Right cardiac atrium (tissue), 5 donors: ENCODE results near the gene SLA2. TPM values are rescaled to one million over a fixed set of nuclear protein-coding genes. Genes with fewer than 3 reads are reported as not detected.
"Not testable (repeated sequence)": the region's sequence is repeated elsewhere in the genome, so short reads cannot be mapped to it uniquely, and the experiment has no call there.

ENCODE experiments used
- ATAC-seq, 2 donors: fragments of 200-7000 bp; cut with Tn5 transposase; one replicate each; pipeline versions ENCODE4 v1.8.0 to v1.9.1; 2020; ENCODE audit warnings: moderate library complexity in 2 of 2, mild to moderate bottlenecking in 1 of 2
- DNase-seq, 3 donors: peaks; one replicate each; pipeline ENCODE4 v3.0.0-alpha.2; 2020
- H3K27ac ChIP-seq: one replicate; pipeline ENCODE4 v1.5.1; 2013; ENCODE audit warnings: mild to moderate bottlenecking, low read length, control low read depth, moderate library complexity
- H3K27me3 ChIP-seq: one replicate; pipeline ENCODE4 v1.6.1; 2013; ENCODE audit not compliant: control insufficient read depth, insufficient read depth
- H3K4me1 ChIP-seq: one replicate; pipeline ENCODE4 v1.6.1; 2013; ENCODE audit warnings: low read length; ENCODE audit not compliant: control insufficient read depth, insufficient read depth
- H3K4me3 ChIP-seq: one replicate; pipeline ENCODE4 v1.5.1; 2013; ENCODE audit warnings: low read length, control low read depth
- H3K9me3 ChIP-seq: one replicate; pipeline ENCODE4 v1.6.1; 2013; ENCODE audit warnings: low read length; ENCODE audit not compliant: control insufficient read depth
- WGBS: extraction: QIAGEN DNeasy Blood & Tissue Kit; methylation state at CpG from one replicate; pipeline ENCODE4 v1.1.7; 2013; 5-methylcytosine and 5-hydroxymethylcytosine counted together
- intact Hi-C, 4 donors: fragments of 100-400 bp; cut with DNase I; formaldehyde crosslinking; loops; one replicate each; pipeline versions ENCODE4 v1.11.0 to v1.14.0; 2022 to 2023
- polyA plus RNA-seq: library from polyadenylated mRNA; stranded (reverse); fragments of 200-250 nt; gene quantifications from one replicate; pipeline ENCODE4 v1.2.3, GENCODE V29; 2013
- total RNA-seq, 4 donors: library from RNA; stranded (reverse); fragmentation: NEBNext Ultra II Directional; extraction: Animal tissue kit (Norgen Biotek cat#: 25700); gene quantifications; one replicate each; pipeline ENCODE4 v1.2.1, GENCODE V29; 2021
- donor health status: healthy with polysubstance abuse.
- donor health status: DM: no; HTN: yes; CAD: no.
- donor health status: DM: no; HTN: no; CAD: no.
- donor health status: DM: no; HTN: yes; CAD: no; lungs with severe emphysema.
- donor health status: DM: yes; HTN: yes; CAD: no.

The SLA2 gene
- total and polyA plus RNA-seq, 5 donors: 0.20 to 0.70 (median 0.56) TPM

DNA sequence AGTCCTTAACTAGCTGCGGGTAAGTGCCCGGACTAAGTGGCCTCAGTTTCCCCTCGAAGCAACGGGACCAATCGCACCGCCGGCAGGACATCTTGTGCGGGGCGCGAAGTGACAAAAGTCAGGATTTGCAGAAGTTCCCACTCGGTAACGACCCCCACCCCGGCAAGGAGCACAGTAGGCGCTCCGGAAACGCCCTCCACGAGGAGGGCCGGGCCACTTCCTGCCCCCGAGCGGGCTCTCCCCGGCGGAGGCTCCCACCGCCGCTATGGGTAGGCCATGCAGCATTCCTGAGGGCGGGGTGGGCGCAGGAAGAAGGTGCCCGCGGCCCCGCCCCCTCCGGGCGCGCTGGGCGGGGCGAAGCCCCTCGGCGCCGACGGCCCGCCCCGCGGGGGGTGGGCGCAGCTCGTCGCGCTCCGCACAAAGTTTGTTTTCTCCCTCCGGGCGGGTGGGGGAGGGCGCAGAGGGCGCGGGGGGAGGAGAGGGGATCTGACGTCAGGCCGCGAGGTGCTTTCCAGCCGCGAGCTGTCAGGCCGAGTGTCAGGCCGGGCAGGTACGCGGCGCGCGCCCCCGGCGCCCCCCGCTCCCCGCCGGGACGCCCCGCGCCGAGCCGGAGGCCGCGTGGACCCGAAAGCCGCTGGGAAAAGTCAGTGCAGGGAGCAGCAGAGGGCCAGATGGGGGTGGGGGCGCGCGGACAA lies 72.7 kb downstream of the SLA2 start, which contains the start of gene TGIF2:
Gene TGIF2, plus strand, starts transcription at position 495 of the 695 bp plus-strand sequence. CDS start 5,178 bp downstream, outside the sequence.
- DNase-seq: peak; percentile 86 to 94 (median 93)
- Histone ChIP-seq H3K27ac (peak within 1 kb of the TSS; percentile 92), H3K9me3 (no peaks in the 10 kb centered on the region), H3K4me3 (peak within 1 kb of the TSS; percentile 98), H3K27me3 (no peaks in the 10 kb centered on the region), H3K4me1 (peaks cover 3% of the 10 kb centered on the region)
- WGBS: 1% methylated on average over 80 of the region's 80 CpGs
- ATAC-seq: peak; percentile 88 to 92
- intact Hi-C loops: no loop called here

DNA sequence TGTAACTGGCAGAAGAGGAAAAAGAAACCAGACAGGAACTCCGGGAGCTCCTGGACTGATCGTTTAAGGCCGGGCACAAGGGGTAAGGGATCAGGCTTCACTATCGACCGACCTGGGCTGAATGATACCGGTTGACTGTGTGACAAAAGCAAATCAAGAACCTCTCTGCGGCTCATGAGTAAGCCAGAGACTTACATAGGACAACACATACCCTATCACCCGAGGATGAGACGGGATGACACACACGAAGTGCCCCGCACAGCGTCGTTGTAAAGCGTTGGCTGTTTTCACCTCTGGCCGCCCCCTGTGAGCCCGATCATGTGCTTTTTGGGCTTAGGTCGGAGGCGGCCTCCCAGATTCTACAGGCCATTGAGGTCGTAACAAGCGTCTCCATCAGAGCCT lies 73.3 kb downstream of the SLA2 start:
- Histone ChIP-seq H3K4me3 (peak overlapping the region; percentile 98), H3K27ac (peak overlapping the region; percentile 92), H3K4me1 (peaks cover 3% of the 10 kb centered on the region), H3K27me3 (no peaks in the 10 kb centered on the region), H3K9me3 (no peaks in the 10 kb centered on the region)
- peak; percentile 2 to 7 for ATAC-seq
- intact Hi-C loops: no loop called here
- no peak for DNase-seq
- WGBS: 16% methylated on average over 20 of the region's 20 CpGs

DNA sequence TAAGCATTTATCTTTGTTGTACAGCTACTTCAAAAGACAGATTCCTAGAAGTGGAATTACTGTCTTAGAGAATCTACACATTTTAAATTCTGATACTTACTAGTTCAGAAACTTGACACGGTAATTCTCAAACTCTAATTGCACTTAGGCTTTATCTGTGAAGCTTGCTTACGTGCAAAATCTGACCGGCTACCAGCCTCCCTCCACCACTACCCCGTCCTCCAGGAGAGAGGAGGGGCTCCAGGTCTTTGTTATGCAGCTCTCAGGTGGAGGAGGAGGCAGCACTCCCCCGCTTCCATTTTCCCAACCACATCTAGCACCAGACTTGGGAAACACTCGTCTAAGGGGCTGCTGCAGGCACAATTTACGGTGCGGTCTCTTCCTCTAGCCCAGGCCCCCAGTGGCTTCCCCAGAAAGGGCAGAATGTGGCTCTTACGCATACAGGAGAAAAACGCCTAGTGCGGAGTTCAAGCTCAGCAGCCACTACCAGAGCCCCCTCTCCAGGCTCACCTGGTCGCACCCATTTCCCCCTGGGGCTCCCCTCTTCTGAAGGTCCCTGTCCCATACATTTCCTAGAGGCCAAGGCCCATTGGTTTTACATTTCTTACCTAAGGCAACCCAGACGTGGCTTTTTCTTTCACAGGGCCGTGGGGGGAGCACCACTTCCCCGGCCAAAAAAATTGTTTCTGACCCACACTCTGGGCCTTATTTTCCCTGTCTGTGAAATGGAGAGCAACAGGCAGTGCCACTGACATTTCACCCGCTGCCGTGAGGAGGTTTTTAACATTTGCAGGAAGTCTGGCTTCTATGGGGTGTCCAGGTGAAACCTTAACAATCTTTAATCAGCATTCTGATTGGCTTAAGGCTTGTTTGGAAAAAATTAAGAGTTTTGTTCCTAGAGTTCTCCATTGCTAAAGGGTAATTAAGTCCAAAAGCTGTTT lies 74.2 kb downstream of the SLA2 start:
- no peak overlapping the region for H3K4me3 ChIP-seq
- DNase-seq: no peak
- H3K4me1 ChIP-seq: peaks cover 3% of the 10 kb centered on the region
- no peak for ATAC-seq
- 53% methylated on average over 17 of the region's 17 CpGs for WGBS
- intact Hi-C loops: no loop called here
- no peaks in the 10 kb centered on the region for H3K9me3 ChIP-seq
- peak overlapping the region; percentile 92 for H3K27ac ChIP-seq
- H3K27me3 ChIP-seq: no peaks in the 10 kb centered on the region

DNA sequence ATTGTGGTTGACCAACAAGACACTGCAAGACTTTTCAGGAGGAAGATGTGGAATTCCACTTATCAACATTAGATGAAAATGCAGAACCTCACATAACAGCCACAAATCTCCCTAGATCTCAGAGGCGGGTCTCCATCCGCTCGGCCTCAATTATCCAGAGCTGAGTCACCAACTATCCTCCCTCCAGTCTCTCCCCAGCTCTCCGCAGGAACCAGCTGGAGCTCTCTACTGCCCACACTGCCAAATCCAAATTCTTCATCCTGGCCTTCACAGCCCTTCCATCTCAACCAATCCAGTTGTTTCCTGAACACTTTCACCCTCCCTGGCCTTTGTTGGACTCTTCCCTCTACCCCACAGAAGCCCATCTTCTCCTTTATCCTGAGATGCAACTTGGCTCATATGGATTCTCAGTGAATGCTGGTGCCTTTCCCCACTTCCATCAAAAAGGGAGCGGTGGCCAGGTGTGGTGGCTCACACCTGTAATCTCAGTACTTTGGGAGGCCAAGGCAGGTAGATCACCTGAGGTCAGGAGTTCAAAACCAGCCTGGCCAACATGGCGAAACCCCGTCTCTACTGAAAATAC lies 76.1 kb downstream of the SLA2 start:
- H3K9me3 ChIP-seq: no peaks in the 10 kb centered on the region
- H3K4me1 ChIP-seq: no peaks in the 10 kb centered on the region
- H3K4me3 ChIP-seq: no peak overlapping the region
- intact Hi-C loops: no loop called here
- 63% methylated on average over 7 of the region's 7 CpGs for WGBS
- no peaks in the 10 kb centered on the region for H3K27me3 ChIP-seq
- no peak for DNase-seq
- ATAC-seq: no peak
- H3K27ac ChIP-seq: no peak overlapping the region

DNA sequence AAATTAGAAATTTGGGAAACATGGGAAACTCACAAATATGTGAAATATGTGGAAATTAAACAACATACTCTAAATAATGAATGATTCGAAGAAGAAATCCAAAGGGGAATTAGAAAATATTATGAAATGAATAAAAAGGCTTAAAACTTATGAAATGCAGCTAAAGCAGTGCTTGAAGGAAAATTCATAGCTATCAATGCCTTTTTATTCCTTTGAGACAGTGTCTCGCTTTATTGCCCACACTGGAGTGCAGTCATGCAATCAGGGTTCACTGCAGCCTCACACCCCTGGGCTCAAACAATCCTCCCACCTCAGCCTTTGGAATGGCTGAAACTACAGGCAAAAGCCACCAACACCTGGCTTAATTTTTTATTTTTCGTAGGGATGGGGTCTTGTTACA lies 80.5 kb downstream of the SLA2 start:
- intact Hi-C loops: no loop called here
- no peaks in the 10 kb centered on the region for H3K4me1 ChIP-seq
- ATAC-seq: no peak
- 93% methylated on average over 3 of the region's 3 CpGs for WGBS
- no peak overlapping the region for H3K4me3 ChIP-seq
- H3K27ac ChIP-seq: no peak overlapping the region
- DNase-seq: no peak
- no peaks in the 10 kb centered on the region for H3K9me3 ChIP-seq
- no peaks in the 10 kb centered on the region for H3K27me3 ChIP-seq

DNA sequence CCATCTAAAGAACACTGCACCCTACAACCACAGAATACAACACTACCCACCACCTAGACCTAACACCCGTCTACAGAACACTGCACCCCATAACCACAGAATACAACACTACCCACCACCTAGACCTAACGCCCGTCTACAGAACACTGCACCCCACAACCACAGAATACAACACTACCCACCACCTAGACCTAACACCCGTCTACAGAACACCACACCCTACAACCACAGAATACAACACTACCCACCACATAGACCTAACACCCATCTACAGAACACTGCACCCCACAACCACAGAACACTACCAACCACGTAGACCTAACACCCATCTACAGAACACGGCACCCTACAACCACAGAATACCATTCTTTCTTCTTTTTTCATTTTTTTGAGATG lies 81.3 kb downstream of the SLA2 start:
- ATAC-seq: not testable (repeated sequence)

DNA sequence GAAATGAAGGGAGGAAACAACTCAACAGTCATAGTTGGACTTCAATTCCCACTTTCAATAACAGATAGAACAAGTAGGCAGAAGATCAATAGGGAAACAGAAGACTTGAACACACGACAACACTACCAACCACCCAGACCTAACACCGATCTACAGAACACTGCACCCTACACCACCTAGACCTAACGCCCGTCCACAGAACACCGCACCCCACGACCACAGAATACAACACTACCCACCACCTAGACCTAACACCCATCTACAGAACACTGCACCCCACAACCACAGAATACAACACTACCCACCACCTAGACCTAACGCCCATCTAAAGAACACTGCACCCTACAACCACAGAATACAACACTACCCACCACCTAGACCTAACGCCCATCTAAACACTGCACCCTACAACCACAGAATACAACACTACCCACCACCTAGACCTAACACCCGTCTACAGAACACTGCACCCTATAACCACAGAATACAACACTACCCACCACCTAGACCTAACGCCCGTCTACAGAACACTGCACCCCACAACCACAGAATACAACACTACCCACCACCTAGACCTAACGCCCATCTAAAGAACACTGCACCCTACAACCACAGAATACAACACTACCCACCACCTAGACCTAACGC lies 81.8 kb downstream of the SLA2 start:
- 96% methylated on average over 13 of the region's 13 CpGs for WGBS

More for the DNA sequence above, 81.3 kb downstream of the SLA2 start:
- H3K9me3 ChIP-seq, DNase-seq, H3K27me3 ChIP-seq, H3K27ac ChIP-seq, H3K4me1 ChIP-seq, intact Hi-C loops, H3K4me3 ChIP-seq: not testable (repeated sequence)
- 94% methylated on average over 6 of the region's 6 CpGs for WGBS

DNA sequence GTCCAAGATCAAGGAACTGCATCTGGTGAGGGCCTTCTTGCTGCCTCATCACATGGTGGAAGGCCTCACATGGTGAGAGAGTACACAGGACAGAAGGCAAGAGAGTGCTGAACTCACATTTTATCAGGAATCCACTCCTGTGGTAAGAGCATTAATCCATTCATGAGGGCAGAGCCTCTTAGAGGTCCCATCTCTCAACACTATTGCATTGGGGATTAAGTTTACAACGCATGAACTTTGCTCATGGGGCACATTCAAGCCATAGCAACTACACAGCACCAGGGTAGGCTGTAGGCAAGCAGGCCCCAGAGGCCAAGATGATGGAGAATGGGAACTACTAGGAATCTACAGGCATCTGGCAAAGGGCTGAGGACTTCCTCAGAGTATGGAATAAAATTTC lies 82.6 kb downstream of the SLA2 start:
- Histone ChIP-seq H3K9me3 (no peaks in the 10 kb centered on the region), H3K27me3 (no peaks in the 10 kb centered on the region), H3K4me3 (no peak overlapping the region), H3K4me1 (no peaks in the 10 kb centered on the region), H3K27ac (no peak overlapping the region)
- no peak for DNase-seq
- 92% methylated on average over 1 of the region's 1 CpG for WGBS
- ATAC-seq: no peak
- intact Hi-C loops: no loop called here

More for the DNA sequence above, 81.8 kb downstream of the SLA2 start:
- DNase-seq, ATAC-seq, H3K4me1 ChIP-seq, H3K27ac ChIP-seq, H3K9me3 ChIP-seq, H3K4me3 ChIP-seq, H3K27me3 ChIP-seq, intact Hi-C loops: not testable (repeated sequence)

DNA sequence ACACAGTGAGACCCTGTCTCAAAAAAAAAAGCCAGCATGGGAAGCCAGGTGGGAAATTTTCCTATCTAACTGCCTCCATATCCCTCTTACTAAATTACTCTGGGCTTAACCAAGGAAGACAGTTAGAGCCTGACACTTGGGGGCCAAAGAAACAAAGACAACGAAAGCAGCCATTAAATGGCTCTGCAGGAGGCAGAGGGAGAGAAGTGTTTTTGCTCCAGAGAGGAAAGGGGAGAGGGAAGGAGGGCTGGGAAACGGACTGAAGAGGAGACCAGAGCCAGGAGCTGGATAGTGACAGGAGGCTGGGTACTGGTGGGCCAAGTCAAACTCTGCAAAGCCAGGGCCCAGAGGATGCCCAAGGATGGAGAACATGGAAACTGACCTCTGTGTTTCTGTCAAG lies 83.3 kb downstream of the SLA2 start:
- DNase-seq (peak in 1 of 3 donors; percentile 5), ATAC-seq (no peak)
- intact Hi-C loops: no loop called here

More for the DNA sequence above, 83.3 kb downstream of the SLA2 start:
- no peaks in the 10 kb centered on the region for H3K9me3 ChIP-seq
- no peak overlapping the region for H3K27ac ChIP-seq
- no peaks in the 10 kb centered on the region for H3K27me3 ChIP-seq
- H3K4me1 ChIP-seq: no peaks in the 10 kb centered on the region
- 79% methylated on average over 2 of the region's 2 CpGs for WGBS
- H3K4me3 ChIP-seq: no peak overlapping the region
